Testis (tissue), 3 donors: ENCODE measurements around the gene MOB3B. TPM values are rescaled to one million over a fixed set of nuclear protein-coding genes. Genes with fewer than 3 reads are reported as not detected.
"Not testable (repeated sequence)": the region's sequence is repeated elsewhere in the genome, so short reads cannot be mapped to it uniquely, and the experiment has no call there.

Experiments
- DNase-seq: peaks from one replicate; pipeline ENCODE4 v3.0.0-alpha.2; 2019
- H3K27ac ChIP-seq, 2 donors: fragments of 200-600 bp; sonication (generic); one replicate each; pipeline ENCODE4 v1.5.1; 2019
- H3K27me3 ChIP-seq: fragments of 200-600 bp; sonication (generic); one replicate; pipeline ENCODE4 v1.5.1; 2019
- H3K36me3 ChIP-seq: fragments of 200-600 bp; sonication (generic); one replicate; pipeline ENCODE4 v1.5.1; 2017; ENCODE audit warnings: low read depth; ENCODE audit errors: missing control alignments
- H3K4me1 ChIP-seq: fragments of 200-600 bp; sonication (generic); one replicate; pipeline ENCODE4 v1.5.1; 2019
- H3K4me3 ChIP-seq, 2 donors: fragments of 200-600 bp; sonication (generic); one replicate each; pipeline ENCODE4 v1.5.1; 2017 to 2019
- H3K9me3 ChIP-seq: fragments of 200-600 bp; sonication (generic); one replicate; pipeline ENCODE4 v1.5.1; 2017
- CTCF ChIP-seq, 3 experiments: fragments of 450-650 bp in 2 of 3; fragments of 200-600 bp in 1 of 3; sonication (generic) in 1 of 3; IDR thresholded peaks; one replicate each; pipeline ENCODE4 v1.5.1; 2016 to 2019; ENCODE audit warnings: antibody characterized with exemption in 3 of 3, mild to moderate bottlenecking in 2 of 3, moderate library complexity in 1 of 3
- POLR2A ChIP-seq: fragments of 450-650 bp; IDR thresholded peaks from one replicate; pipeline ENCODE4 v1.6.1; 2017; ENCODE audit warnings: antibody characterized with exemption, mild to moderate bottlenecking, moderate library complexity
- WGBS, 2 donors: methylation state at CpG; one replicate each; pipeline ENCODE4 v1.1.5; 2018; 5-methylcytosine and 5-hydroxymethylcytosine counted together
- intact Hi-C: fragments of 100-400 bp; cut with DNase I; formaldehyde crosslinking; loops from one replicate; pipeline ENCODE4 v1.15.1; 2023; ENCODE audit warnings: low total_unique reads
- polyA plus RNA-seq: library from polyadenylated mRNA; stranded (reverse); fragments of 350-450 nt; fragmentation: Illumina TruSeq; extraction: RNeasy Lipid Tissue Mini Kit (QIAGEN cat#74804); gene quantifications from one replicate; pipeline ENCODE4 v1.2.3, GENCODE V29; 2014; ENCODE audit warnings: low read depth, low replicate concordance; ENCODE audit not compliant: insufficient read depth
- total RNA-seq, 2 donors: library from RNA; depleted of rRNA; stranded (reverse); fragments of >200 nt; gene quantifications; one replicate each; pipeline ENCODE4 v1.2.3, GENCODE V29; 2016

Gene MOB3B
- total and polyA plus RNA-seq, 3 donors from 2014 or later = 9.1 to 23.2 (median 17.5) TPM

DNA sequence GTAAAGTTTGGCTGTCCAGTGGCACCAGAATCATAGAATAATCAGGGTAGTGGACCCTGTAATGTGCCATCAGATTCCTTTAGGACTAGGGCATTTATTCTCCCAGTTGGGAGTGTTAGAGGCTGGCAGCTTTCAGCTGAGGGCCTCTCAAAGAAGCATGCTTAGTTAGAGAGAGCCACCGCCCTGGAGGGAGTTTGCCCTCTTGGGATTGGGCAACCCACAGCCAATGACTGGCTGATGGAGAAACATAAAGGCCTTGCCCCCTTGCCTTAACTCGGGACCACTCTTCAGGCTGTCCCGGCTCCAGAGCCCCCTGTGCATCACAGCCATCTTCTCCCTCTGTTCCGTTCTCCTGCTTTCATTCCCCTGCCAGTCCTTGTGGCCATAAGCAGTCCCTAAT, 26.0 kb downstream of the MOB3B start:
- no peak for DNase-seq
- peaks cover 8% of the 10 kb centered on the region for H3K4me1 ChIP-seq
- H3K36me3 ChIP-seq = no peaks in the 10 kb centered on the region
- no peaks in the 10 kb centered on the region for H3K27me3 ChIP-seq
- TF ChIP-seq CTCF (IDR thresholded peaks at IDR 0.05) (no peak), POLR2A (no peak)
- 89 to 91% methylated on average over 4 of the region's 4 CpGs for WGBS, 2 donors
- intact Hi-C loops = no loop called here
- H3K4me3 ChIP-seq = no peak overlapping the region
- no peaks in the 10 kb centered on the region for H3K9me3 ChIP-seq
- no peak overlapping the region for H3K27ac ChIP-seq

DNA sequence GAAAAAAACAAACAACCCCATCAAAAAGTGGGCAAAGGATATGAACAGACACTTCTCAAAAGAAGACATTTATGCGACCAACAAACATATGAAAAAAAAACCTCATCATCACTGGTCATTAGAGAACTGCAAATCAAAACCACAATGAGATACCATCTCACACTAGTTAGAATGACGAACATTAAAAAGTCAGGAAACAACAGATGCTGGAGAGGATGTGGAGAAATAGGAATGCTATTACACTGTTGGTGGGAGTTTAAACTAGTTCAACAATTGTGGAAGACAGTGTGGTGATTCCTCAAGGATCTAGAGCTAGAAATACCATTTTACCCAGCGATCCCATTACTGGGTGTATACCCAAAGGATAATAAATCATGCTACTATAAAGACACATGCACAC, 28.7 kb downstream of the MOB3B start:
- H3K27me3 ChIP-seq, H3K4me3 ChIP-seq, H3K27ac ChIP-seq, H3K36me3 ChIP-seq, DNase-seq, intact Hi-C loops, H3K9me3 ChIP-seq: not testable (repeated sequence)
- H3K4me1 ChIP-seq = peaks cover 26% of the 10 kb centered on the region
- 89 to 94% methylated on average over 3 of the region's 3 CpGs for WGBS, 2 donors

DNA sequence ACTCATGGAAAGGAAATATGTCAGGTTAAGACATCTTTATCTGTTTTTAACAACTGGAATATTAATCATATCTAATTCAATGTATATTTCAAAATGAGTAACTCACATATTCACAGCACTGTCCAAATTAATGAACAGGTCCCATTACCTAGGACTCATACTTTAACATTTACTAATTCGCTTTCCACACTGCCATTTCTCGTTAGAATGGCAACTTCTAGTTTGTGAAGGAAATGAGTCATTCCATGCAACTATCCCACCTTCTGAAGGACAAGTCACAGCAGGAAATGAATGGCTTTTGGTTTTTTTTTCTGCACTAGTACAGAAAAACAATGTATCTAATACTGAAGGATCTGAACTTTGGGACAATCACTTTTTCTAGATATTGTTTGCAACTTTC, 30.2 kb downstream of the MOB3B start:
- Histone ChIP-seq H3K27me3 (no peaks in the 10 kb centered on the region), H3K27ac (no peak overlapping the region), H3K4me1 (peaks cover 35% of the 10 kb centered on the region), H3K4me3 (no peak overlapping the region), H3K36me3 (no peaks in the 10 kb centered on the region), H3K9me3 (no peaks in the 10 kb centered on the region)
- TF ChIP-seq CTCF (IDR thresholded peaks at IDR 0.05) (no peak), POLR2A (no peak)
- DNase-seq = no peak
- 47 to 50% methylated on average over 2 of the region's 2 CpGs for WGBS, 2 donors
- intact Hi-C loops = no loop called here

GRCh38 chr9:27497883-27498417, 31.7 kb downstream of the MOB3B start:
- 60 to 61% methylated on average over 11 of the region's 11 CpGs for WGBS, 2 donors
- DNase-seq = no peak
- intact Hi-C loops = no loop called here
- H3K4me1 ChIP-seq = peaks cover 35% of the 10 kb centered on the region
- H3K4me3 ChIP-seq = no peak overlapping the region
- H3K27ac ChIP-seq = peak overlapping the region in 1 of 2 donors; percentile 70
- H3K27me3 ChIP-seq = no peaks in the 10 kb centered on the region
- TF ChIP-seq POLR2A (no peak), CTCF (IDR thresholded peaks at IDR 0.05) (no peak)
- no peaks in the 10 kb centered on the region for H3K36me3 ChIP-seq
- no peaks in the 10 kb centered on the region for H3K9me3 ChIP-seq

GRCh38 chr9:27496135-27496504, 33.5 kb downstream of the MOB3B start:
- WGBS, 2 donors = 52 to 59% methylated on average over 3 of the region's 3 CpGs
- intact Hi-C loops = no loop called here
- Histone ChIP-seq H3K4me3 (no peak overlapping the region), H3K4me1 (peaks cover 35% of the 10 kb centered on the region), H3K36me3 (no peaks in the 10 kb centered on the region), H3K9me3 (no peaks in the 10 kb centered on the region), H3K27ac (peak overlapping the region; percentile 21 to 70), H3K27me3 (no peaks in the 10 kb centered on the region)
- no peak for TF ChIP-seq POLR2A
- no peak for DNase-seq

- H3K9me3 ChIP-seq = no peaks in the 10 kb centered on the region
- peak overlapping the region; percentile 21 to 70 for H3K27ac ChIP-seq
- H3K4me1 ChIP-seq = peaks cover 35% of the 10 kb centered on the region
- no peak for DNase-seq
- H3K4me3 ChIP-seq = no peak overlapping the region
- no peaks in the 10 kb centered on the region for H3K27me3 ChIP-seq
- TF ChIP-seq POLR2A (no peak), CTCF (IDR thresholded peaks at IDR 0.05) (no peak)
- WGBS, 2 donors = 34 to 47% methylated on average over 3 of the region's 3 CpGs
- intact Hi-C loops = no loop called here
- H3K36me3 ChIP-seq = no peaks in the 10 kb centered on the region
Observed at GRCh38 chr9:27495480-27496134, 34.0 kb downstream of the MOB3B start.
